Left ventricle myocardium inferior (tissue), 1 donor: ENCODE results near the gene IFT25. TPM values are rescaled to one million over a fixed set of nuclear protein-coding genes. Genes with fewer than 3 reads are reported as not detected.
A peak's percentile ranks its signal among the peaks of the same experiment; 100 is the strongest.

Experiments used
- DNase-seq: peaks from one replicate; pipeline ENCODE4 v3.0.0-alpha.2; 2020
- H3K27ac ChIP-seq: fragments of 200-600 bp; replicated peaks from 2 replicates; pipeline ENCODE4 v1.8.0; 2021
- H3K27me3 ChIP-seq: fragments of 200-600 bp; 2 replicates; pipeline ENCODE4 v1.8.0; 2021; ENCODE audit warnings: low read depth
- H3K36me3 ChIP-seq: fragments of 200-600 bp; 2 replicates; pipeline ENCODE4 v1.8.0; 2021
- H3K4me1 ChIP-seq: fragments of 200-600 bp; 2 replicates; pipeline ENCODE4 v1.8.0; 2021
- H3K4me3 ChIP-seq: fragments of 200-600 bp; 2 replicates; pipeline ENCODE4 v1.8.0; 2021; ENCODE audit warnings: mild to moderate bottlenecking, moderate library complexity
- H3K9me3 ChIP-seq: fragments of 200-600 bp; replicated peaks from 2 replicates; pipeline ENCODE4 v1.8.0; 2021
- CTCF ChIP-seq: fragments of 200-600 bp; IDR thresholded peaks from 2 replicates; pipeline ENCODE4 v1.8.0; 2021; ENCODE audit warnings: antibody characterized with exemption, mild to moderate bottlenecking, borderline replicate concordance
- intact Hi-C: fragments of 100-400 bp; cut with micrococcal nuclease; formaldehyde crosslinking; loops from one replicate; pipeline ENCODE4 v1.11.0; 2022
- total RNA-seq: library from RNA; stranded (reverse); fragmentation: NEBNext Ultra II Directional; extraction: Animal tissue kit (Norgen Biotek cat#: 25700); gene quantifications from one replicate; pipeline ENCODE4 v1.2.1, GENCODE V29; 2021
- donor health status: DM: no; HTN: yes; CAD: no; lungs with severe emphysema.

The IFT25 gene
- total RNA-seq, 1 donor from 2014 or later = 13.2 TPM

GRCh38 chr1:53984726-53985125, 39.2 kb upstream of the IFT25 start:
- peaks cover 2% of the 10 kb centered on the region for H3K27me3 ChIP-seq
- H3K4me3 ChIP-seq = no peak overlapping the region
- TF ChIP-seq CTCF = no peak
- H3K27ac ChIP-seq = no peak overlapping the region
- DNase-seq = no peak
- H3K9me3 ChIP-seq = no peaks in the 10 kb centered on the region
- intact Hi-C loops = no loop called here
- H3K4me1 ChIP-seq = peaks cover 10% of the 10 kb centered on the region
- no peaks in the 10 kb centered on the region for H3K36me3 ChIP-seq

GRCh38 chr1:53982763-53983104, 37.2 kb upstream of the IFT25 start:
- DNase-seq = no peak
- Histone ChIP-seq H3K36me3 (no peaks in the 10 kb centered on the region), H3K4me1 (peaks cover 10% of the 10 kb centered on the region), H3K9me3 (no peaks in the 10 kb centered on the region), H3K4me3 (peak overlapping the region; percentile 60), H3K27ac (no peak overlapping the region), H3K27me3 (no peaks in the 10 kb centered on the region)
- intact Hi-C loops = no loop called here
- no peak for TF ChIP-seq CTCF

GRCh38 chr1:53982034-53982762, 36.7 kb upstream of the IFT25 start:
- peak overlapping the region; percentile 60 for H3K4me3 ChIP-seq
- H3K4me1 ChIP-seq = peaks cover 10% of the 10 kb centered on the region
- H3K27ac ChIP-seq = peak overlapping the region; percentile 42
- no peaks in the 10 kb centered on the region for H3K9me3 ChIP-seq
- intact Hi-C loops = no loop called here
- TF ChIP-seq CTCF = no peak
- no peaks in the 10 kb centered on the region for H3K27me3 ChIP-seq
- DNase-seq = peak; percentile 32
- no peaks in the 10 kb centered on the region for H3K36me3 ChIP-seq

- H3K27me3 ChIP-seq = no peaks in the 10 kb centered on the region
- no peak overlapping the region for H3K4me3 ChIP-seq
- no peak overlapping the region for H3K27ac ChIP-seq
- intact Hi-C loops = no loop called here
- no peak for TF ChIP-seq CTCF
- H3K4me1 ChIP-seq = peaks cover 10% of the 10 kb centered on the region
- no peak for DNase-seq
- no peaks in the 10 kb centered on the region for H3K9me3 ChIP-seq
- no peaks in the 10 kb centered on the region for H3K36me3 ChIP-seq
Measured at GRCh38 chr1:53981220-53981619, 35.7 kb upstream of the IFT25 start.

GRCh38 chr1:53979712-53980450, 34.4 kb upstream of the IFT25 start:
- H3K27ac ChIP-seq = no peak overlapping the region
- no peaks in the 10 kb centered on the region for H3K36me3 ChIP-seq
- DNase-seq = no peak
- H3K4me1 ChIP-seq = peaks cover 10% of the 10 kb centered on the region
- intact Hi-C loops = no loop called here
- no peak overlapping the region for H3K4me3 ChIP-seq
- no peaks in the 10 kb centered on the region for H3K27me3 ChIP-seq
- no peaks in the 10 kb centered on the region for H3K9me3 ChIP-seq
- TF ChIP-seq CTCF = no peak
